NCI-H1930 (cell line): ENCODE results near the gene C1orf167.
"Not testable (repeated sequence)": the region's sequence is repeated elsewhere in the genome, so short reads cannot be mapped to it uniquely, and the experiment has no call there.

Source experiments
- DNase-seq, 2 experiments: peaks; one replicate each; lab custom pipeline; 2025; lab: John Stamatoyannopoulos, UW

Gene C1orf167

DNA sequence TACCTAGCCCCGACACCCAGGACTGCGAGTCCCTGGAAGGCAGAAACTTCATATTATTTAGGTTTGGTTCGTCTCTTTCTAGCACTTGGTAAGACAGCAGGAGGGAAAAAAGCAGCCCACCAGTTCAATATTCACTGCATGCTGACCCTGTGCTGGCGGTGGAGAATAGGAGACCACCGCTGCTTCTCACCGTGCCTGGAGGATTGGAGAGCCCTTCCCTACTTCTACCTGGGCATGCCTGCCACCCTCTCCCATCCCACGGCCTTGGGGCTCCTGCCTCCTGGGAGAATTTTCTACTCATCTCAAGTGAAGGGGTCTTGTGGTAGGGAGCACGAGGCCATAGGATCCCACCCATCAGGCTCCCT, 38.4 kb downstream of the C1orf167 start:
- no peak for DNase-seq

DNA sequence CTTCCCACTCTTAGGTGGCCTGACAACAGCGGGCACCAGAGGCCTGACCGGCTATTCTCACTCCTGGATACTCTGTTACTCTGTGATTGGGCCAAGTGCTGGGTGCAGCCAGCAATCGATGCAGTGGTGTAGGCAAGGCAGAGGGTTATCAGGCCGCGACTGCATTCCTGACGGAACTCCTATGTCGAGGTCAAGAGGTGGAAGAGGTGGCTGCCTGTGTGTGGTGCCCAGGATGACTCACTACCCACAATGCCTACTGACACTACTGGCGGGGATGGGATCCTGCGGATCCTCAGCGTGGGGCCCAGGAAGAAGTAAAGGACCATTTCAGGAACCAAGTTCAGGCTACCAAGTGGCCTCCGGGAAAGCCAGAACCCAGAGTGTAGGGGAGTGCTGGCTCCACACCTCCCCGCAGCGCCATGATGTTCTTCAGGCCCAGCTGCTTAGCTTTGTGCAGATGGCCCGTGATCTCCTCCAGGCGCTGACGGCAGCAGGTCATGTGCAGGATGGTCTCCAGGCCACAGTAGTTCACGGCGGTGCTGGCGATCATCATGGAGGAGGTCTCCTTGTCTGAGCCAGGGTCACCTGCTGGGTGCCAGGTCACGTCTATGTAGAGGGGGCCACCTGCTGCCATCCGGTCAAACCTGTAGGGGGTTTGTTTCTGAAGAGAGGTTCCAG, 38.9 kb downstream of the C1orf167 start:
- DNase-seq: no peak

DNA sequence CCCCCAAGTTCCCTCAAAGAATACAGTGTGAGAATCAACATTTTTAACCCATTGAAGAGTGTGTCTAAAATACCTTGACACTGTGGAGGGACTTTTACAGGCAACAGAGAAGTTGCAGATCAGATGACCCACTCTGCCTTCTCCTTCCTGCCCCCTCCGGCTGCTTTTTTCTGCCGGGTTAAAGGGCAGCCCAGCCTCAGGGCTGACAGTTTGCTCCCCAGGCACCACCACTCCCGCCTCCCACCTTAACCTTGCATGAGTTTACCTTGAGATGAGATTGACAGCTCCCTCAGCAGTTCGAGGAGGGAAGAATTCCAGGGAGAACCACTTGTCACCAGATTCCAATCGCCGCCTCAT, 40.6 kb downstream of the C1orf167 start:
- no peak for DNase-seq

DNA sequence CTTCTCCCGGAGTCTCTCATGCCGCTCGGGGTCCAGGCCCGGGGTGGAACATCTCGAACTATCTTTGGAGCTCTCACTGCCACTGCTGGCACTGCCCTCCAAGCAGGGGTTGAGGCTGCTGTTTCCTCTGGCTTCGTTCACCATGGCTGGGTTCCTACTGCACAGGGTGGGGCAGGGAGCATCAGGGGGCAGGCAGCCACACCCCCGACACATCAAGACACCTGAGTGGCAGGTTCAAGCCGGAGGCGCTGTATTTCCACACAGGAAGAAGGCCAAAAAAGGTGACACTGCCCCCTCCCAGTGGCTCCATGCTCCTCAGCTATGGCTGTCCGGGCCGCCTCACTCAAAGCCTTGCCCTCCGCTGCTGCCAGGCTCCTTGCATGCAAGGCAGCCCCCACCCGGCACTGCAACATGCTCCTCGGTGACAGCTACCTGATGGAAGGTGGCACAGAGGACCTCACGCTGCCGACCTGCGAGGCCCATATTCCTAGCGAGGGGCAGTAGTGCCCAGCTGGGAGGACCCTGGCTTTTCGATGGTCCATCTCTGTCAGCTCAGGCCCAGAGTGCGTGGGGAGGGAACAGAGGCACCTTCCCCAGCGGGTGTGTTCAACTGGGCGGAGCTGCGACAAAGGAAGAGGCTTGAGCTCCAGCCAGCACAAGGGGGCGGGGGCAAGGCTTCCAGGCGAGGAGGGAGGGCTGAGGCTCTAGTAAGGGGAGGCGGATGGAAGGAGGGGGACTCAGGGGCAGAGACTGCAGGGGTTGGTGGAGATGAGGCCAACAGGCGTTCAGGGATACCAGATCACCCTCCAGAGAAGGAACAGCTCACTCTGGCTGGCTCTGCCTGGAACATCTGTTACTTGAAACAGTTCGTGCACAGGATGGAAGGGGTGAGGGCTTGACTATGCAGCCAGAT, 41.2 kb downstream of the C1orf167 start:
- no peak for DNase-seq

DNA sequence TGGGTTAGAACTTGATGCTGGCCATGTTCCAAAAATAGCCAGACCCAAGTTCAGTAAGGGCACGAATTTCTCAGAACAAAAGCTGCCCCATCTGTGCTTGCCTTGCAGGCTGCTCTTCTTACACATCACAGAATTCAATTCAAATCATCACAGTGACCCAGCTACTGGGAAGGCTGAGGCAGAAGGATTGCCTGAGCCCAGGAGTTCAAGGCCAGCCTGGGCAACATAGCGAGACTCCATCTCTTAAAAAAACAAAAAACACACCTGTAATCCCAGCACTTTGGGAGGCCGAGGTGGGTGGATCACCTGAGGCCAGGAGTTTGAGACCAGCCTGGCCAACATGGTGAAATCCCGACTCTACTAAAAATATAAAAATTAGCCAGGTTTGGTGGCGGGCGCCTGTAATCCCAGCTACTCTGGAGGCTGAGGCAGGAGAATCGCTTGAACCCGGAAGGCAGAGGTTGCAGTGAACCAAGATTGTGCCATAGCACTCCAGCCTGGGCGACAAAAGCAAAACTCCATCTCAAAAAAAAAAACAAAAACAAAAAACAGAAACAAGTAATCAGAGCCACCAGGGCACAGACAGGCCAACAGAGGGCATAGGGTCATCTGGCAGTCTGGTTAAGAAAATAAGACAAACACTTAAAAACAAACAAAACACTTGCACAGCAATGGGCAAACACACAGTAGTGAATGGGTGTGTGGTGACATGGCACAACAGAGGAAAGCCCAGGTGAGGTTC, 42.1 kb downstream of the C1orf167 start:
- not testable (repeated sequence) for DNase-seq

DNA sequence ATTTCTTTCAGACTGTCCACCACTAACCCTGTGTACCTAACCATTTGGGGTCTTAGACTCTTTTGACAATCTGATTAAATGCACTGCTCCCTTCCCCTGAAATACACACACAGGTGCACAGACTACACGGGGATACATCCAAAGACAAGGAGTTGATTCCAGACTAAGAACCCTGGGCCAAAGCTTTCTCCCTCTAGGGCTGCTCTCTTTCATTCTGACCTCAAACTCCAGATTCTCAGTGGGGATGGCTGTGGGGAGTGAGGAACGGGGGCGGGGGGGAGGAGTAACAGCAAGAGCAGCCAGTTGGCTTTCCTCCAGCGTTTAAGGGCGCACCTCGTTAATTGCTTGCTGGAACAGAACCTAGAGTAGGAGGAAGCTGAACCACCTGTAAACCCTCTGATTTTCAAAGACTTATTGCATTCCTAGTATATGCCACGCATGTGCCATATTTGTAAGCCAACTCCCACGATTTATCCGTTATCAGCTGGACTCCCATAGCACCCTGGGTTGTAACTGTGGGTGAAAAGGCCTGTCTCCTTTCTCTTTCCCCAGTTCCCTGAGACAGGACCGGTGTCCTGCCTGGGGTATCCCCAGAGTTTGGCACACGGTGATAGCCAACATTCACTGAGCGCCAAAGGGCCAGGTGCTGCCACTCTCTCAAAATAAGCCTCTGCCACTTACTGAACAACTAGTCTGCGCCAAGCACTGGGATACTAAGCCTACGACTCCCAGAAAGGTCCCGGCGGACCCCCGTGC, 42.9 kb downstream of the C1orf167 start:
- no peak for DNase-seq

DNA sequence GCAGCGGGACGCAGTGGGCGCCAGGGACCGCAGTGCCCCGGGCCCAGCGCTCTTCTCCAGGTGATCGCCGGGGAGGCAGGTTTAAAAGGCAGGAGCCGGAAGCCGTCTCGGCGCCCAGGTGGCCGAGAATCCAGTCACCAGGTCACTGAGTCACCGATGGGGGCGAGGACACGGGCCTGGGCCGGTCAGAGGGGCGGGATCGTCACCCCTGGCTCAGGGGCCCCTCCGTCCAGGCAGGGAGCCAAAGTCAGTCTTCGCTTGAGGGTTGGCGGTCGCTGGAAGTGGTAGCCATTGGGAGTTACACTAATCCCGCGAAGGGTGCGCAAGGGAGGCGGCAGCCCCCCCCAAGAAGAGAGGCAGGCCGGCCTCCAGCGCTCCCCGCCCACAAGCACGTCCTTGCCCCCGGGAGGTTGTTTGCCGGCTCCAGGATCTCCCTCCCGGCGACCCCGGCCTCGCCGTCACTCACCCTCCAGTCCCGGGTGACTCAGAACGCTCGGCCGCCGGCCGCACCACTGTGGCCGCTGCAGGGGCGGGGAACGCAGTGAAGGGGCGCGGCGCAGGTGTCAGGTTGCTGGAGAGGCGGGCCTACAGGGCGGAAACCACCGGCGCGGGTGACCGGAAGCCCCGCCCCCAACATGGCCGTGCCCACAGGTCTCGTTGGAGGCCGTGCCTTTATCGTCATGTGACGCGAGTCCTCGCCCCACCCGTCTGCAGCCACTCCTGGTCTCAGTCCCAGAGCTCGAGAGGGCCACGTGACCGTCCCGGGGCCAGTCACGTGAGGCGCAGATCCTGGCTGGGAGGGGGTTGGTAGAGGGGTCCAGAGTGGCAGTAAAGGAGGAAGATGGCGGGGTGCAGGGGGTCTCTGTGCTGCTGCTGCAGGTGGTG, 43.7 kb downstream of the C1orf167 start, which contains the start of the genes CLCN6 and MTHFR:
CLCN6 (plus strand) TSS at position 770 of the 885 bp plus-strand sequence; CDS start at position 842, 72 bp downstream.
MTHFR (minus strand) TSS at position 543 of the 885 bp plus-strand sequence. CDS start 2,848 bp downstream, outside the sequence.
- peak; percentile 95 to 98 for DNase-seq

DNA sequence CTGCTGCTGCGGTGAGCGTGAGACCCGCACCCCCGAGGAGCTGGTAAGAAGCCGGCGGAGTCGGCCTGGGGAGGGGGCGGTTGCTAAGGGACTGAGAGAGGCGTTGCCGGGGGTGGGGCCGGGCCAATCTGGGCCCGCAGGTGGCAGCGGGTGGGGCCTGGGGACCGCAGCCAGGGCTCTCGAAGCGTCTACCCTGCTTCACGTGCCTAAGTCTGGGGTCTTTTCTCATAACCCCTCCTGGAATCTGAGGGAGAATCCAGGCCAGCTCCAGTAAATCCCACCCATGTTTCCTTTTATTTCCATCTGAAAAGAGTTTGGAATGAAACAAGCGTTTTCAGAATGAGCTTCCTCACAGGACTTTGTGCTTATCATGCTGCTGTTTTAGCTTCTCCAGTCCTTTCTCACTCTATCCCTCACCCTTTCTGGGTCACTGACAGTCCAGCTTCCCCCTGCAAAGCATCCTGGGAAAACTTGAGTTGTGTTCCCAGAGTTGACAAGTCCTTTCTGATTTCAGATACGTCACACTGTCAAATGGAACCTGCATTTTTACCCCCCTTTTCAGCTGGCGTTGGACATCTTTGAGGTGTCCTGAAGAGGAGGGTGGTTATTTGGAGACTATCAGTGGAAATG, 44.4 kb downstream of the C1orf167 start:
- no peak for DNase-seq

DNA sequence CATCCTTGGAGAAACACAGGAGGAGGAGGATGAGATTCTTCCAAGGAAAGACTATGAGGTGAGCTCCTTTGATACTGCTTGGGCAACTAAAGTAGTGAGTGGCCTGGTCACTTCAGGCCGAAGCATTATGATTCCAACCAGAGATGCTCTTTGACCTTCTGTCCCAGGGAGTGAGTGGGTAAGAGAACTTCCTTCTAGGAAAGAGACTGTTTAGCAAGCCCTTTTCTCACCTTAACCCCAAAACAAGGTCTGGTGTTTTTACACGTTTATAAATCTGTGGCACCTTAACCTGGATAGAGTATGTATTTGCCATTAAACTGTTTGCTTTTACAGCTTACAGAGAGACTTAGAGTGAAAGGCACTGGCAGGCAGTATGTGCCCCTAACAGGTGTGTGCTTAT, 45.1 kb downstream of the C1orf167 start:
- no peak for DNase-seq

DNA sequence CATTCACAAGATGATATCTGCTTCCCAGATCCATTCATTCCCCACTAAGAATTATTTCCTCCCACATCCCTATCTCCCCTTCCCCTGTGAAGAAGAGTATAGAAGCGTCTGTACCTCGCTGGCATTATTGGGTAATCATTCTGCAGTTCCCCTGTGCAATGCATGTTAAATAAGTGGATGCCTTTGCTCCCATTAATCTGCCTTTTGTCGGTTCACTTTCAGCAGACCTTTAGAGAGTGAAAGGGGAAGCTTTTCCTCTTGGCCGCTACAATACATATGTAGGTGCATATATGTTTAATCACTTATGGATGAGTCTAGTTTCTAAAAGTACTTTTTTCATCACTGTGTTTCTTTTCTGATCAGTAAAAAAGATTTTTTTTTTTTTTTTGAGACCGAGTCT, 51.0 kb downstream of the C1orf167 start:
- DNase-seq: no peak

DNA sequence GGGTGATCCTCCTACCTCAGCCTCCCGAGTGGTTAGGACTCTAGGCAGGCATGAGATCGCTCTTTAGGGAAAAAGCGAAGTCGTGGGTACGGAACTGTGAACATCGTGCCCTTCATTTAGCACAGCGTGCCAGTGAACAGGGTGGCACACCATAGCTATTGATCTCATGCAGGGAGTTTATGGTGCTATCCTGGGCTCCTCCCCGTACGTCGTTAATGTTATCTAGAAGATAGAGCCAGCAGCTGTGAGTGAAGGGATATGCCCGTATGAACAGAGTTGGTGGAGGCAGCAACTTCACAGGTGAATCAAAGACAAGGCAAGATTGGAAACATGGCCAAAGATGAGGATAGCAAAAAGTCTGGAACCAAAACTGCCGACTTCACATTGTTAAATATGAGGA, 55.2 kb downstream of the C1orf167 start:
- no peak for DNase-seq

DNA sequence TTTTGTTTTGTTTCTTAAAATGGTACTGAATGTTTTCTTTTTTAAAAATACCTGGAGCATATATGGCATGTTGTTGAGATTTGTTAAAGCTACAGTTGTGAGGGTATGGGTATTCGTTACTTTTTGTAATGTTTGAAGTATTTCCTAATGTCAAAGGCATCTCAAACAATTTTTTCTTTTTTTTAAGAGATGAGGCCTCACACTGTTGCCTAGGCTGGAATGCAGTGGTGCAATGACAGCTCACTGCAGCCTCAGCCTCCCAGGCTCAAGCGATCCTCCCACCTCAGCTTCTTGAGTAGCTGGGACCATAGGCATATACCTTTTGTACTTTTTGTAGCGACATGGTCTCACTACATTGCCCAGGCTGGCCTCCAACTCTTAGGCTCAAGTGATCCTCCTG, 60.1 kb downstream of the C1orf167 start:
- no peak for DNase-seq

DNA sequence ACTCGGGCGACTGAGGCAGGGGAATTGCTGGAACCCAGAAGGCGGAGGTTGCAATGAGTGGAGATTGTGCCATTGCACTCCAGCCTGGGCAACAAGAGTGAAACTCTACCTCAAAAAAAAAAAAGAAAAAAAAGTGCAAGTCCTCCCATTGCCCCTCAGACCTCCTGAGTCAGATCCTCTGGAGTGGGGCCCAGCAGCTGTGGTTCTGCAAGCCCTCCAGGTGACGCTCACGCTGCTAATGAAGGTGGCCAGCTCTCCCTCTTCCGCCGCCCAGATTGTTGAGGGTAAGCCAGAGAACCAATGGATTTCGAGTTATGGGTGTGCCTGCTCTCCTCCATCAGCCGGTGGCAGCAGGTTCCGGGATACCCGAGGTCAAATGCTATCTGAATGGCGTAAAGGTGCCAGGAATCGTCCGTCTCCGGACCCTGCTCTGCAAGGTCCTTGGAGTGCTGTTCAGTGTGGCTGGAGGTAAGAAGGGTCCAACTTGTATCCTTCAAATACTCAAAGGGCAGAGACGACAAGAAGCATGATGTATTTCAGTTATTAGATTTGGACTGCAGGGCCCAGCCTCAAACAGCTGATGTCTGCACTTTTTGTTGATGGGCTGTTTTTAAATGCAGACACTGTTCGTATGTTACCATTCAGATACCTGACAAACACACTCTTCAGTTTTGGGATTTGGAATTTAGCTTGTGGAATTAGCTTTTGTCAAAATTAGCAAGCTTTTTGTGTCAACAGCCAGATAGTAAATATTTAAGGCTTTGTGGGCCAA, 61.6 kb downstream of the C1orf167 start:
- DNase-seq: no peak

DNA sequence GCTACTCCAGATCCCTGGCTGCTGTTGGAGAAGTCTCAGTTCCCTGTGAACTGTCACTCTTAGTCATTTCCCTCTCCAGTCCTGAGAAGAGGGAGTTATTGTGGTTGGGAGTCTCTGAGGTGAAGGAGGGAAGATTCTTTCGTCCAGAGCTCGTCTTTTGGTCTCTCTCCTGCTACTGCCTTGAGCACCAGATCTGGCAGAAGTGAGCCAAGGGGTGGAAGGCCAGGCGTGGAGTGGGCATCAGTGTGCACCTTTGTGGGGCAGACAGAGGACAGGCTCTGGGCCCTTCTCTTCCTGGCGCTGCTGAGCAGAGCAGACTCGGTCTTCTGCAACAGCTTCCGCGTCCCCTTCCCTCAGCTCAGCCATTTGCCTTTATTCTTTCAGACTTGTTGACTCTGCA, 63.1 kb downstream of the C1orf167 start:
- DNase-seq: no peak

DNA sequence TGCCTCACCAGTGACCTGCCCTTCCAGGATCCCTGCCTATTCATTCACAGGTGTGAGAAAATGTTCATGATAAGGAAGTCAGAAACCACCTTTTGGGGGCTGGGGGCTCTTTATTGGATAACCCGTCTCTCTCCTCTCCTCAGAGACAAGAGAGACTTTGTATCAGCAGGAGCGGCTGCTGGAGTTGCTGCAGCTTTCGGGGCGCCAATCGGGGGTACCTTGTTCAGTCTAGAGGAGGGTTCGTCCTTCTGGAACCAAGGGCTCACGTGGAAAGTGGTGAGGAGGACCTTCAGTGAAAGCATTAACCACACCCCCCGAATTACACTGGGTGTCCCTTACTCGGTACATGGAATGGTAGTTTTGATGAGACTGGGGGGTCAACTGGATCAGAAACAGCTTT, 65.0 kb downstream of the C1orf167 start:
- no peak for DNase-seq

DNA sequence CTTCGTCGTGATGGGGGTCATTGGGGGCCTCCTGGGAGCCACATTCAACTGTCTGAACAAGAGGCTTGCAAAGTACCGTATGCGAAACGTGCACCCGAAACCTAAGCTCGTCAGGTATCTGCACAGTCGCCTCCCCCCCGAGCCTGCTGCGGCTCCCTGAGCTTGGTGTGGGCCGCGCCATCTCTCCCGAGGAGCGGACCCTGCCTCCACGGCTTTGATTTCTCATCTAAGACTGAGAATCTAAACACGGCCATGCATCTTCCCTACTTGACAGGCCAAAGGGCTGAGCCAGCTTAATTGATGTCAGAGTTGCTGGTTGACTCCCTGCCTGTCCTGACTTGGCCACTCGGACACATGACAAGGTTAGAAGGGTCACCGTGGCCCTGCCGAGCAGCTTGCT, 66.5 kb downstream of the C1orf167 start:
- no peak for DNase-seq

DNA sequence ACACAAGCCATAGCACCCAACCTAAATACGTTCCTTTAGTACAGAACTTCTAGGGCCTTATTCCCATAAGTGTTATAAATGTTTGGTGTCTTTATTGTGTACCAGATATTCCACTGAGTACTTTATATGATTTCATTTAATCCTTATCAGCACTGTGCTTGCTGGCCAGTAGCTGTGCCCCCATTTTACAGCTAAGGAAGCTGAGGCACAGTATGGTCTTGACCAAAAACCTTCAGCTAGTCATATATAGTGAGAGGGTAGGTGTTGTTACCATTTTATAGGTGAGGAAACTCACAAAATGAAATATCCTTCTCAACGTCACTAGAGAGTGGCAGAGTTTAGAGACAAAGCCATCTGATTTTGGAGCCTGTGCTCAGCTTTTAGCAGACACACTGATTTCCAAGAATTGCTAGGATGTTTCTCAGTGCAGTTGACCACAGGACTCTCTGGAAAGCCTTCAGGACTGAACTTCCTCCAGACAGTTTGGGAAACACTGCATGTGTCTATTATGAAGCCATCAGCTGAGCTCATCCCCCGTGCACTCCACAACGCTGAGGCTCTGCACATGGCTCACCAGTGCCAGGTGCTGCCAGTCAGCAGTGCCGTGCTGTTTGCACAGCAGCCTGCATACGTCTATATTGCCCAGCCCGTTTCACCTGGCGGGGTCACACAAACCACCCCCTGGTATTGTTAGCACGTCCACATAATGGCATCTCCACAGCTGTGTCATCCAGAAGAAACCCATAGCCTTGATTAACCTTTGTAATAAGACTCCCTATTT, 70.1 kb downstream of the C1orf167 start:
- DNase-seq: no peak

DNA sequence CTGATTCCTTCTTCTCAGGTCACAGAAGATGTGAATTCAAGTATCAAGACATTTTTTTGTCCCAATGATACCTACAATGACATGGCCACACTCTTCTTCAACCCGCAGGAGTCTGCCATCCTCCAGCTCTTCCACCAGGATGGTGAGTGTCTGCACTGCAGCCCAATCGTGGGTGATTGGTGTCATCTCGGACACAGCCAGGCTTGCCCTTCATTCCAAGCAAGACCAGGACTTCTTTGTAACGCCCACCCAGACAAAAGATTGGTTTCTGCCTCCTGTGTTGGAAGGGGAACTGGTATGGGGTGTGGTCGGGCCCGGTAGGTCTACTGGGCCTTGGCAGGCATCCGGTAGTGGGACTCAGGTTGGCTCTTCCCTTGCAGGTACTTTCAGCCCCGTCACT, 71.5 kb downstream of the C1orf167 start:
- no peak for DNase-seq

DNA sequence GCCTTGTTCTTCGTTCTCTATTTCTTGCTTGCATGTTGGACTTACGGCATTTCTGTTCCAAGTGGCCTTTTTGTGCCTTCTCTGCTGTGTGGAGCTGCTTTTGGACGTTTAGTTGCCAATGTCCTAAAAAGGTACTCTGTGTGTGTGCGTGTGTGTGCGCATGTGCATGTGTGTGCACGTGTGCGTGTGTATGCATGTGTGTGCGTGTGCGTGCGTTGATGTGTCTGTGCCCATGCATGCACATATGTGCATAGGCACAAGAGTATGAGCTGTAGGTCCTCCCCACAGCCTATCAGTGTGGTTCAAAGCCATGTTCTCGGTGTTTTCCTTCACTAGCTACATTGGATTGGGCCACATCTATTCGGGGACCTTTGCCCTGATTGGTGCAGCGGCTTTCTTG, 71.9 kb downstream of the C1orf167 start:
- no peak for DNase-seq
